Hematopoietic multipotent progenitor cell treated with erythropoietin and hydrocortisone succinate and interleukin-3 and kit ligand, for 17 days (in vitro differentiated cells): ENCODE measurements around the gene RNF180.
"Not testable (repeated sequence)": the region's sequence is repeated elsewhere in the genome, so short reads cannot be mapped to it uniquely, and the experiment has no call there.

ENCODE experiments used
- DNase-seq: peaks from one replicate; pipeline ENCODE4 v3.0.0-alpha.2; 2015; ENCODE audit warnings: low spot score

RNF180 gene

GRCh38 chr5:64285188-64286130 is 119.8 kb downstream of the RNF180 start:
- DNase-seq, result no peak

- DNase-seq, result no peak
Observed at GRCh38 chr5:64286381-64286780, 120.7 kb downstream of the RNF180 start.

DNA sequence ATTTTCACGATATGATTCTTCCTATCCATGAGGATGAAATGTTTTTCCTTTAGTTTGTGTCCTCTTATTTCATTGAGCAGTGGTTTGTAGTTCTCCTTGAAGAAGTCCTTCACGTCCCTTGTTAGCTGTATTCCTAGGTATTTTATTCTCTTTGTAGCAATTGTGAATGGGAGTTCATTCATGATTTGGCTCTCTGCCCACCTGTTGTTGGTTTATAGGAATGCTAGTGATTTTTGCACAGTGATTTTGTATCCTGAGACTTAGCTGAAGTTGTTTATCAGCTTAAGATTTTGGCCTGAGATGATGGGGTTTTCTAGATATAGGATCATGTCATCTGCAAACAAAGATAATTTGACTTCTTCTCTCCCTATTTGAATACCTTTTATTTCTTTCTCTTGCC is 122.9 kb downstream of the RNF180 start:
- DNase-seq, result not testable (repeated sequence)

DNA sequence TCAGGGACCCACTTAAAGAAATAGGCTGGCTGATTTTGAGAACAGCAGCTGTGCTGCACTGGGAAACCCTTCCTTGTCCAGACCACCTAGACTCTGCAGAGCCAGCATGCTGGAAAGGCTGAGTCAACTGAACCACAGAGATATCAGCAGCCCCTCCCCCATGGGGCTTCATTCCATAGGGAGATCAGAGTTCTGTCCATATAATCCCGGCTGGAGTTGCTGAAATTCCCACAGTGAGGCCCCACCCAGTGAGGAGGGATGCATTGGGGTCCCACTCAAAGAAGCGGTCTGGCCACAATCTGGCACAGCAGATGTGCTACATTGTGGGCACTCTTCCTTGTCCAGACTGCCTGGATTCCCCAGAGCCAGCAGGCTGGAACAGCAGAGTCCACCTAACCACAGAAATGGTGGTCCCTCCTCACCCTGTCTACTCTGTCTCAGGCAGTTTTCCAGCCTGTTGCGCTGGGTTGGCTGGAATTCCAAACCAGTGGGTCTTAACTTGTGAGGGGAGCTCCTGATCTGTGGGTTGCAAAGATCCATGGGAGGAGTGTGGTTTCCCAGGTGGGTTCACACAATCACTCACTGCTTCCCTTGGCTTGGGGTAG is 127.1 kb downstream of the RNF180 start:
- DNase-seq, result no peak

DNA sequence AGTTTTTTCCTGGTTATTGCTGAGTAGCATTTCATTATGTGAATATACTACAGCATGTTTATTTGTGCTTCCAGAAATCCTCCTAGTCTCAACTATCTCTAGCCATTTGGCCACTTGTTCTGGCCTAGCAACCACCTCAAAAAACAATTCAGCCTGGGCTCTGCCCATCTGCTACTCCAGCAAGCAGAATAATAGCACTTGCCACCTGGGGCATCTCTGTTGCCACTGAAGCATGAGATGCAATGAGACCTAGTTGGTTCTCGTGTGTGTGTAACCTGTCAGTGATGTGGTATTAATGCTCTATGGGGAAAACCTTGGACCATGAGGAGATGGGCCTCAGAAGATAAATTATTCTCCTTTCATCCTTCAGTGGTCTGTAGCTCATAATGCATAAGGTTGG is 129.5 kb downstream of the RNF180 start:
- DNase-seq, result no peak

- DNase-seq, result no peak
Observed at GRCh38 chr5:64298586-64298985, 132.9 kb downstream of the RNF180 start.

DNA sequence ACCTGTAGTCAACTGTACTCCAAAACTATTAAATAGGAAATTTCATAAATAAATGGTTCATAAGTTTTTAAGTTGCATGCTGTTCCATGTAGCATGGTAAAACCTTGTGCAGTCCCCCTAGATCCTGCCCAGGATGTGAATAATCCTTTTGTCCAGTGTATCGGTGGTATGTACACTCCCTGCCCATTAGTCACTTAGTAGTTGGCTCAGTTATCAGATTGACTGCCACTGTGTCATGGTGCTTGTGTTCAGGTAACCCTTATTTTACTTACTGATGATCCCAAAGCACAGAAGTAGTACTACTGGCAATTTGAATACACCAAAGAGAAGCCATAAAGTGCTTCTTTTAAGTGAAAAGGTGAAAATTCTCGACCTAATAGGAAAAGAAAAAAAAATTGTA is 134.2 kb downstream of the RNF180 start:
- DNase-seq, result no peak

DNA sequence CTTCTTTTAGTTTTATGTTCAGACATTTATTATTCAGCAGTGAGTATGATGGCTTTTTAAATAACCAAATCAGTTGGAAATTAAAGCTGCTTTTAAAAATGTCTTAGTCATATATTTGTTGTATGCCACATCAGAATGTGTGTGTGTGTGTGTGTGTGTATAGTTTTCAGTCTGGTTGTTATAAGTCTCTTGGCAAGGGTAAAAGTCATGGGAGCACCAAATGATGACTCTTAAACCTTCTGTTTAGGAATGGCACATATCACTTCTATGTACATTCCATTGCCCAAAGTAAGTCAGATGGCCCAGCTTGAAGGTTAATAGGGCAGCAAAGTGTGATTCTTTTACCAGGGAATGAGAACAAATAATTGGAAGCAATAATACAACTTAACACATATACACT is 135.9 kb downstream of the RNF180 start:
- no peak for DNase-seq

GRCh38 chr5:64308135-64308534 is 142.5 kb downstream of the RNF180 start:
- no peak for DNase-seq

- DNase-seq, result no peak
Observed at GRCh38 chr5:64312491-64312890, 146.8 kb downstream of the RNF180 start.

- no peak for DNase-seq
Observed at GRCh38 chr5:64315778-64316177, 150.1 kb downstream of the RNF180 start.

DNA sequence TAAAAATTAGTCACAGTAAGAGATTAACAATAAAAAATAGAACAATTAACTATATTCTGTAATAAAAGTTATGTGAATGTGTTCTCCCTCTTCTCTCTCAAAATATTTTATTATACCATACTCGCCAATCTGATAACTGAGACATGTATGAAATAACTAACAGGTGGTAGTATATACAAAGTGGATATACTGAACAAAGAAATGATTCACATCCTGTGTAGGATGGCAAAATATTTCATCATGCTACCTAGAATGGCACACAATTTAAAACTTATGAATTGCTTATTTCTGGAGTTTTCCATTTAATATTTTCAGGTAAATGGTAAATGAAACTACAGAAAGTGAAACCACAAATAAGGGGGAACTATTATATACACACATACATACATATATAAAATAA is 152.5 kb downstream of the RNF180 start:
- DNase-seq, result no peak

DNA sequence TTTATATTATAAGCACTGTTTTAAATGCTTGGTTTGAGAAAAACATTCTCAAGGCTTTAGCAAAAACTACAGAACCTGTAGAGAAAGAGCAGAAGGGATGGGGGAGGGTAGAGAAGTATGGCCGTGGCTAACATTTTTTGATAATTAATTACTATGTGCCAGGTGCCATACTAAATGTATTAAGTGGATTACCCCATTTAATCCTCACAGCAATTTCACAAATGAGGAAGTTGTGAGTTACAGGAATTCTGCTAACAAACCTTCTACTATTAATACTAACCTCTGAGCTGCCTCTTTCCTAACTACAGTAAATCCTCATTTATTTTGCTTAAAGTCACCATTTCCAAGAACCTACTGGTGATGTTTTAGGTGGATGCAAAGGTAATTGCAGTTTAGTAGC is 157.9 kb downstream of the RNF180 start:
- DNase-seq, result no peak

- DNase-seq, result no peak
Observed at GRCh38 chr5:64330728-64331231, 165.1 kb downstream of the RNF180 start.

DNA sequence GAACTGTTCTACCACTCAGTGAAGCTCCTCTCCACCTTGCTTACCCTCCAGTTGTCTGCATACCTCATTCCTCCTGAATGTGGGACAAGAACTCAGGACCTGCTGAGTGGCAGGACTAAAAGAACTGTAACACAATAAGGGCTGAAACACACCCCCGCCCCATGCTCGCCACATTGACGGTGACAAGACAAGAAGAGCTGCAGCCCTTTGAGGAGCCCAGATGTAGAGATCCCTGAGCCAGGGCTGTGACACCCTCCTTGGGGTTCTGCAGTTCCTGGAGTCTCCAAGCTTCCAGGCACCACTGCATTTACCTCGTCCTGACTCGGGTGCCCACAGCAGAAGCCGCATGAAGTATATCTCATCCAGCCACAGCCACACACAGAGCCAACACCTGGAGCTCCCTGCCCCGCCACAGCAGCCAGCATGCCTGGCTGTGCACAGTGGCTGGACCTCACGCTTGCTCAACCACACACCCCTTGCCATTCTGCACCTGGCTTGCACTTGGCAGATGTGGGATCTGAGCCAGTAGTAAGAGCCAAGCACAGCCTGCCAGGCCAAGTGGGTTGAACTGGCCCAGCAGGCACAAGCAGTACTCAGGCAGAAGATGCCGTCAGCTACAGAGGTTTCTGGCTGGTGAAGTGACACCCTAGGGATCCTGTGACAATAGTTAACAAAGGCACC is 166.1 kb downstream of the RNF180 start:
- no peak for DNase-seq

- DNase-seq, result no peak
Observed at GRCh38 chr5:64333886-64334285, 168.2 kb downstream of the RNF180 start.

DNA sequence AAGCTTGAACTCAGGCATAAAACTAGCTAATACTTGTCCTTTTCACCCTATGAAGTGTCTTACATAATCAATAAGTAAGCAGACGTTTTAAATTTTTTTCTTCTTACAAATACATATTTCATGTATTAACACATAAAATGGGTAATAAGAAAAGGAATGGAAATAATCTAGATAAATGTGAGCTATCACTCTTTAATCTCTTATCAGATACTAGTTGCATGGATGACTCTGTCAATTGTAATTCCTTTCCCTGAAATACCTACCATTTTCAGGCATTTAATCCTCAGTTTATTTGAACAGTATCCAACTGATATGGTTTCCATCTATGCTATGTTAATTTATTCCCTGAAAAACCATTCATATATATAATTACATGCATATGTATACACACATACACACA is 174.1 kb downstream of the RNF180 start:
- DNase-seq, result no peak

DNA sequence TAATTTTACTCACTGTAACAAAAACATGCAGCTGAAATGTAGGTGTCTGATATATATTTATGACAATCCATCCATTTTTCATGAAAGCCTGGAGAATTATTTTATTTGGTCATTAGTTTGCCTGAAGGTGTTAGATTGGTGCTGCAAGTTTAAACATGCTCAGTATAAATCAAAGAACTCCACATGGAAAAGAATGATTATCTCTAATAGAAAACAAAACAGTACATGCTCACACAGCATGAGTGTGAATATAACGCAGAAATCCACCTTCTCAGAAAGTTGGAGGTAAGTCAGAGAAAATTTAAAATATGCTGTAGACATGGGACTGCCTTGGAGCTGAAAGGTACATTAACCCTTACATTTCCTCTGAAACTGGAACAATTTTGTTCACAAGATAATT is 174.7 kb downstream of the RNF180 start:
- no peak for DNase-seq

DNA sequence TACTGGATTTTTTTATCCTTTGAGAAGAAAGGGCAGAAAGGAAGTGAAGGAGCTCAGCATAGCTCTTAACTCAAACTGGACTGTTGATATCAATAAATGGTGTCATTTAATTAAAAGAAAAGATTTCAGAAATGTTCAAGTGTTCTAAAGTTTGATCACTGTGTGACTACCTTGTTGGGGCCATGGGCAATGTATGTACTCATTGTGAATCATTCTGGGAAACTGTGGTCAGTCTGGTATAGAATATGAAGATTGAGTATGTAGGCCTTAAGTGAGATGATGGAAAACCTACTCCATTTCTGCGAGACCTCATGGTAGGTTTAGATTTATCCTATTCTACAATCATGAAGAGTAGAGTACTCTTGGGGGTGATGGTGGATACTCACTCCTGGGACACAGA is 175.7 kb downstream of the RNF180 start:
- no peak for DNase-seq

GRCh38 chr5:64344501-64344900 is 178.9 kb downstream of the RNF180 start:
- no peak for DNase-seq

- no peak for DNase-seq
Observed at GRCh38 chr5:64347309-64347708, 181.7 kb downstream of the RNF180 start.

- no peak for DNase-seq
Observed at GRCh38 chr5:64364426-64364825, 198.8 kb downstream of the RNF180 start.

DNA sequence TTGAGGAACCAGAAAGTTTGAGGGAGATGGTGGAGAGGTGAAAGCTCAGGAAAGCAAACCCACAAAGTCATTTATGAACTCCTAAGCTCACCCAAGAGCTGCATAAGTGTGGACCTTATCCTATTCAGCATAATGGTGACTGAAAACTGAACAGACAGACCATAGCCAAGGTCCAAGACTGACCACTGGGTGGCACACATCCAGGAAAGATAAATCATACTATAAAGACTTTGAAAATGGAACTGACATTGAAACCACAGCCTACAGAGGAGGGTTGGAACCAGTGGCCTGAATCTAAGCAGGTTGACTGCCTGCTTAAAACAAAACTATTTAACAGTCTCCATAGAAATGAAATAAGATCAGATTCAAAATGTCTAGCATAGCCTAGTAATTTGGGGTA is 219.1 kb downstream of the RNF180 start:
- no peak for DNase-seq
